Measurements from ENCODE around the gene ISG15. TPM values are rescaled to one million over a fixed set of nuclear protein-coding genes. Genes with fewer than 3 reads are reported as not detected.
A peak's percentile ranks its signal among the peaks of the same experiment; 100 is the strongest.

The ISG15 gene
- total and polyA plus RNA-seq, 9 of the 15 experiments (the other 6 are each of a cell fraction or from before 2014, with no cell fraction given), result 0.40 to 58.3 (median 12.2) TPM

DNA sequence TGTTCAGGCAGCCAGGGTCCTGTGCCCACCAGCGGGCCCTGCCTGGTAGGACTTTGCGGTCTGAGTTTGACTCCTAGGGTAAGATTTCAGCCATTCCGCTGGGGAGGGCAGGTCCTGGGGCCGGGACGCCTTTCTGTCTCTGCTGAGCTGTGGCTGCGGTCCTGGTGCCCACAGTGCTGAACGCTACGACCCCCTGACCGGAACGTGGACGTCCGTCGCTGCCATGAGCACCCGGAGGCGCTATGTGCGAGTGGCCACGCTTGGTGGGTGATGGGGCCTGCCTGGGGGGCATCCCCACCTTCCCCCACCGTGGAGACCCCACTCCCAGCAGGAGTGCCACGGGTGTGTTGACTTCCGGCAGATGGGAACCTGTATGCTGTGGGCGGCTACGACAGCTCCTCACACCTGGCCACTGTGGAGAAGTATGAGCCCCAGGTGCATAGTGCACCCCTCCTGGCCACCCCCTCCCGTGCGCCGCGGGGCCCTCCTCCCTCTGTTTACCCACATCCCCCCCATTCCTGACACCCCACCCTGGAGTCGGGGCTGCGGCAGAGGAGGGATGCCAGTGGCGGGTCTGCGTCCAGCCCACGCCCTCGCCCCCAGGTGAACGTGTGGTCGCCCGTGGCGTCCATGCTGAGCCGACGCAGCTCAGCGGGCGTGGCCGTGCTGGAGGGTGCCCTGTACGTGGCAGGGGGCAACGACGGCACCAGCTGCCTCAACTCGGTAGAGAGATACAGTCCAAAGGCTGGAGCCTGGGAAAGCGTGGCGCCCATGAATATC lies 49.4 kb upstream of the ISG15 start:
- Histone ChIP-seq H3K9me1 (ENCODE audit: control insufficient read depth, insufficient read depth, low read length) (no peaks in the 10 kb centered on the region), H3K9me3 (replicated peaks; ENCODE audit: control insufficient read depth, insufficient read depth, low read depth, low read length) (no peaks in the 10 kb centered on the region), H3K36me3 (ENCODE audit: control insufficient read depth, insufficient read depth, low read length) (peaks cover 42% of the 10 kb centered on the region; the same call in 2 of the 3 replicates), H3K4me1 (replicated peaks in 1 of 2; ENCODE audit: control insufficient read depth in 2 of 2, insufficient read depth in 2 of 2, low read length in 2 of 2) (peaks cover 20 to 82% of the 10 kb centered on the region in 2 experiments), H3K4me3 (no peak overlapping the region), H3K27ac (ENCODE audit: extremely low read depth, low read depth, low read length) (no peak overlapping the region), H3K9ac (ENCODE audit: insufficient read depth in 1 of 2, low read depth in 2 of 2, low read length in 2 of 2) (no peak overlapping the region), H3K4me2 (ENCODE audit: insufficient read depth, low read length) (no peak overlapping the region), H2AFZ (ENCODE audit: low read depth, low read length) (no peak overlapping the region), H3K79me2 (ENCODE audit: control insufficient read depth, insufficient read depth, low read length) (peaks cover 15% of the 10 kb centered on the region), H4K20me1 (replicated peaks; ENCODE audit: control insufficient read depth, insufficient read depth, low read length) (no peaks in the 10 kb centered on the region), H3K27me3 (ENCODE audit: control insufficient read depth in 2 of 2, insufficient read depth in 2 of 2, low read length in 2 of 2) (no peaks in the 10 kb centered on the region)
- DNase-seq (ENCODE audit: extremely low read depth in 1 of 4, low spot score in 3 of 4) (no peak), FAIRE-seq (no peak), ATAC-seq (no peak)
- CTCF ChIA-PET (ENCODE audit: low intra/inter-chr PET ratio), result no interaction called here
- 94% methylated on average over 38 of the region's 47 CpGs for WGBS (ENCODE audit: insufficient coverage, low coverage, missing lambda C conversion rate)
- no TSS peak for BruUV-seq (replicated peaks)
- intact Hi-C loops (cut with micrococcal nuclease), result no loop called here
- in situ Hi-C loops (cut with MboI), result no loop called here
- TF ChIP-seq GATA2 (CRISPR knock-in tag; IDR thresholded peaks at IDR 0.05), result no peak
- POLR2A ChIA-PET, result interaction anchor here (0.7 kb wide), 1 partner anchor 280 kb away, joined by 3 read pairs; no protein-coding TSS in a partner anchor

DNA sequence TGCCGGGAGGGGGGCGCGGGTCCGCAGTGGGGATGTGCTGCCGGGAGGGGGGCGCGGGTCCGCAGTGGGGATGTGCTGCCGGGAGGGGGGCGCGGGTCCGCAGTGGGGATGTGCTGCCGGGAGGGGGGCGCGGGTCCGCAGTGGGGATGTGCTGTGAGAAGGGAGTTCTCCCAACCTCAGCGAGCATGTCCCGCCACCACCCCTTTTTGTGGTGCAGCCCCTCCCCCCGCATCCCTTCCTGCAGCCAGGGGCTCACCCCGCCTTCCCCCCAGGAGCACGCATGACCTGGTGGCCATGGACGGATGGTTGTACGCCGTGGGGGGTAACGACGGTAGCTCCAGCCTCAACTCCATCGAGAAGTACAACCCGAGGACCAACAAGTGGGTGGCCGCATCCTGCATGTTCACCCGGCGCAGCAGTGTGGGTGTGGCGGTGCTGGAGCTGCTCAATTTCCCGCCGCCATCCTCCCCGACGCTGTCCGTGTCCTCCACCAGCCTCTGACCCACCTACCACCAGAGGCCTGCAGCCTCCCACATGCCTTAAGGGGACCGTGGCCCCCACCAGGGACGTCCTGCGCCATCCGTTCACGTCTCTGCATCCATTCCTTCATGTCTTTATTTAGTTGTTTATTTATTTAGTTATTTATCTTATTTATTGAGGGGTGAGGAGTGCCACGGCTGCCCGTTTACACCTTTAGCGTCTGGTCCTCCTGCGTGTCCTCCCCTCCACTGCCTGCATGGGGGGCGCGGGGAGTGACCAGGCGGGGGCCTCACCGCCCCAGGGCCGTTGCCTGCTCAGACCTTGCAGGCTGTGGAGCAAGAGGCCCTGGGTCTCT lies 48.4 kb upstream of the ISG15 start:
- H3K4me3 ChIP-seq, result no peak overlapping the region
- CTCF ChIA-PET (ENCODE audit: low intra/inter-chr PET ratio), result no interaction called here
- H3K27me3 ChIP-seq (ENCODE audit: control insufficient read depth in 2 of 2, insufficient read depth in 2 of 2, low read length in 2 of 2), result no peaks in the 10 kb centered on the region; a peak in 1 of 5 replicates
- ATAC-seq, result no peak
- FAIRE-seq, result no peak
- peaks cover 20 to 74% of the 10 kb centered on the region in 2 experiments for H3K4me1 ChIP-seq (replicated peaks in 1 of 2; ENCODE audit: control insufficient read depth in 2 of 2, insufficient read depth in 2 of 2, low read length in 2 of 2)
- in situ Hi-C loops (cut with MboI) (no loop called here), intact Hi-C loops (cut with micrococcal nuclease) (no loop called here)
- no peak overlapping the region for H3K27ac ChIP-seq (ENCODE audit: extremely low read depth, low read depth, low read length)
- H3K79me2 ChIP-seq (ENCODE audit: control insufficient read depth, insufficient read depth, low read length), result peaks cover 14% of the 10 kb centered on the region; the same call in 2 of the 3 replicates
- no peaks in the 10 kb centered on the region for H4K20me1 ChIP-seq (replicated peaks; ENCODE audit: control insufficient read depth, insufficient read depth, low read length)
- H3K9ac ChIP-seq (ENCODE audit: insufficient read depth in 1 of 2, low read depth in 2 of 2, low read length in 2 of 2), result no peak overlapping the region
- H3K36me3 ChIP-seq (ENCODE audit: control insufficient read depth, insufficient read depth, low read length), result peaks cover 42% of the 10 kb centered on the region; the same call in 2 of the 3 replicates
- H3K9me1 ChIP-seq (ENCODE audit: control insufficient read depth, insufficient read depth, low read length), result no peaks in the 10 kb centered on the region
- no TSS peak for BruUV-seq (replicated peaks)
- no peak overlapping the region for H3K4me2 ChIP-seq (ENCODE audit: insufficient read depth, low read length)
- POLR2A ChIA-PET, result interaction anchor here (0.6 to 0.7 kb wide), 2 partner anchors 10 to 27 kb away, joined by 3 read pairs; no protein-coding TSS in a partner anchor
- 88% methylated on average over 30 of the region's 51 CpGs for WGBS (ENCODE audit: insufficient coverage, low coverage, missing lambda C conversion rate)
- no peak for DNase-seq (ENCODE audit: extremely low read depth in 1 of 4, low spot score in 3 of 4)
- H2AFZ ChIP-seq (ENCODE audit: low read depth, low read length), result no peak overlapping the region
- peaks cover 6% of the 10 kb centered on the region for H3K9me3 ChIP-seq (replicated peaks; ENCODE audit: control insufficient read depth, insufficient read depth, low read depth, low read length)
- TF ChIP-seq ZNF699 (CRISPR knock-in tag; IDR thresholded peaks at IDR 0.05; ENCODE audit: insufficient replicate concordance) (no peak), BRD4 (IDR thresholded peaks at IDR 0.05) (no peak), ZFPM2 (CRISPR knock-in tag; IDR thresholded peaks at IDR 0.05) (no peak), RBFOX2 (IDR thresholded peaks at IDR 0.05; ENCODE audit: low read depth, low read length) (peak; percentile 37), PRMT5 (CRISPR knock-in tag; IDR thresholded peaks at IDR 0.05) (no peak), CBFA2T3 (IDR thresholded peaks at IDR 0.05) (no peak)
- TF ChIP-seq, protein P1, sequence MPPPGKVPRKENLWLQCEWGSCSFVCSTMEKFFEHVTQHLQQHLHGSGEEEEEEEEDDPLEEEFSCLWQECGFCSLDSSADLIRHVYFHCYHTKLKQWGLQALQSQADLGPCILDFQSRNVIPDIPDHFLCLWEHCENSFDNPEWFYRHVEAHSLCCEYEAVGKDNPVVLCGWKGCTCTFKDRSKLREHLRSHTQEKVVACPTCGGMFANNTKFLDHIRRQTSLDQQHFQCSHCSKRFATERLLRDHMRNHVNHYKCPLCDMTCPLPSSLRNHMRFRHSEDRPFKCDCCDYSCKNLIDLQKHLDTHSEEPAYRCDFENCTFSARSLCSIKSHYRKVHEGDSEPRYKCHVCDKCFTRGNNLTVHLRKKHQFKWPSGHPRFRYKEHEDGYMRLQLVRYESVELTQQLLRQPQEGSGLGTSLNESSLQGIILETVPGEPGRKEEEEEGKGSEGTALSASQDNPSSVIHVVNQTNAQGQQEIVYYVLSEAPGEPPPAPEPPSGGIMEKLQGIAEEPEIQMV (tag; conservative IDR thresholded peaks at IDR 0.05; ENCODE audit: low read depth), result no peak
- TF ChIP-seq, protein P2, sequence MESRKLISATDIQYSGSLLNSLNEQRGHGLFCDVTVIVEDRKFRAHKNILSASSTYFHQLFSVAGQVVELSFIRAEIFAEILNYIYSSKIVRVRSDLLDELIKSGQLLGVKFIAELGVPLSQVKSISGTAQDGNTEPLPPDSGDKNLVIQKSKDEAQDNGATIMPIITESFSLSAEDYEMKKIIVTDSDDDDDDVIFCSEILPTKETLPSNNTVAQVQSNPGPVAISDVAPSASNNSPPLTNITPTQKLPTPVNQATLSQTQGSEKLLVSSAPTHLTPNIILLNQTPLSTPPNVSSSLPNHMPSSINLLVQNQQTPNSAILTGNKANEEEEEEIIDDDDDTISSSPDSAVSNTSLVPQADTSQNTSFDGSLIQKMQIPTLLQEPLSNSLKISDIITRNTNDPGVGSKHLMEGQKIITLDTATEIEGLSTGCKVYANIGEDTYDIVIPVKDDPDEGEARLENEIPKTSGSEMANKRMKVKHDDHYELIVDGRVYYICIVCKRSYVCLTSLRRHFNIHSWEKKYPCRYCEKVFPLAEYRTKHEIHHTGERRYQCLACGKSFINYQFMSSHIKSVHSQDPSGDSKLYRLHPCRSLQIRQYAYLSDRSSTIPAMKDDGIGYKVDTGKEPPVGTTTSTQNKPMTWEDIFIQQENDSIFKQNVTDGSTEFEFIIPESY (CRISPR knock-in tag; IDR thresholded peaks at IDR 0.05), result peak; percentile 61
